HG02623 (cell line): ENCODE results near the gene CACNA1D.
A peak's percentile ranks its signal among the peaks of the same experiment; 100 is the strongest.

Source experiments
- ATAC-seq: cut with Tn5 transposase; IDR thresholded peaks from one replicate; pipeline ENCODE4 v1.9.1; 2021; ENCODE audit warnings: moderate library complexity; ENCODE audit not compliant: unreplicated experiment

Gene CACNA1D

DNA sequence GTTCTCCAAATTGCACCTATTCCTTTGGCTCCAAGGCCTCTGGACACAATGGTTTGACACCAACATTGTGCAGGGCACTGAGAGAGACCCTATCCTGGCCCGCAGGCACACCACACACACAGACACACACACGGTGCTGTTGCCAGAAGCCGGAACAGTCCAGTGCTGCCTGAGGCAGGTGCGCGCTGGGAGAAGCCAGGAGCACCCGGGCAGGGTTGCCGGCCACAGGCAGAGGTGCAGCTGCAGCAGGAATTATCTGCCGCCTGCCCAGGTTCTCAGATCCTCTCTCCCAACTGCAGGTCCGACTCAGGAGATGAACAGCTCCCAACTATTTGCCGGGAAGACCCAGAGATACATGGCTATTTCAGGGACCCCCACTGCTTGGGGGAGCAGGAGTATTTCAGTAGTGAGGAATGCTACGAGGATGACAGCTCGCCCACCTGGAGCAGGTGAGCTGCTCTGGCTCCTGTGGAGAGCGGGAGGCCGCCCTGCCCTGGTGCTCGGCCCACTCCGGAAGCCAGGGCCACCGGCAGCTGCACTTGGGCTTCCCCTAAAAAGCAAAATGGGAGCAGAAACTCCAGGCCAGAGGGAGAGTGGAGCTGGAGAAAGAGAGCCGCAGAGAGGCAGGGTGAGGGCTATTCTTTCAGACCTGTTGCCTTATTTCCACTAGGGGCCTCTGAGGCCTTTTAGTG is 308.9 kb downstream of the CACNA1D start:
- no peak for ATAC-seq

DNA sequence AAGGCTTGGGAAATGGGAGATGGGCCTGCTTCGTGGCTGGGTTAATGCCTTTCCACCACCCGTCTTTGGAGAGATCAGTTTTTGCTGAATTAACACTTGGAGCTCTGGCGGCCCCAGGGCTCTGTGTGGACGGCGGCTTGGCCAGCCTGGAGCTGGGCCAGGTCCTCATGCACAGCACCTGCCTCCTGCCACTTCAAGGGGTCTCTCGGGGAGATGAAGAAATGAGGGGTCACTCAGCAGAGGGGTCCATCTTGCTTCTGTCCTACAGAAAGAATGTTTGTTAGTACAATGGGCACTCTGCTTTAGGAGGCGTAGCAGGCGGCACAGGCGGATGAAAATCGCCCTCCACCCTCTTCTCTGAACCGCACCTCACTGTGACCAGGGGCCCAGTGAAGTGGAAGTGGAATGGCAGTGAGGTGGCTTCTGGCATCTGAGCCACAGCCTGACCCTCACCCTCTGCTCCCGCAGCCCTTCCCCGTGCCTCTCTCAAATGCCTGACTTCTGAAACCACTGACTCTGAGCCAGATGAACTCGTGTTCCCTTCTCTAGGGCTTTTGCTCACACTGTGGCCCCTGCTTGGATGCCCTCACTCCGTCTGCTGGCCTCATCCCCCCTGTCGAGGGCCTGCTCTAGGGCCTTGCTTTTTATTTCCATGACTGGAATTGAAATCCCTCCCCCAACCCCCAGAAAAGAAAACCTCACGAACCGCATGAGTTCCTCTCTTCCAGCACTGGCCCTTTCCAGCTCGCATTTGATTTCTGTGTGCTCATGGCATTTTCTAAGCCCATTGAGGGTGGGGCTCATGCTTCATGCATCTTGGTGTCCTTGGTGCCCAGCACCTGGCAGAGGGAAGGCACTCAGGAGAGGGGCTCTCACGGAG is 309.6 kb downstream of the CACNA1D start:
- no peak for ATAC-seq

- peak; percentile 68 for ATAC-seq
Observed at GRCh38 chr3:53804697-53805462, 310.5 kb downstream of the CACNA1D start.

GRCh38 chr3:53805463-53806159 is 311.2 kb downstream of the CACNA1D start:
- ATAC-seq: no peak

GRCh38 chr3:53806182-53807116 is 312.0 kb downstream of the CACNA1D start:
- no peak for ATAC-seq

DNA sequence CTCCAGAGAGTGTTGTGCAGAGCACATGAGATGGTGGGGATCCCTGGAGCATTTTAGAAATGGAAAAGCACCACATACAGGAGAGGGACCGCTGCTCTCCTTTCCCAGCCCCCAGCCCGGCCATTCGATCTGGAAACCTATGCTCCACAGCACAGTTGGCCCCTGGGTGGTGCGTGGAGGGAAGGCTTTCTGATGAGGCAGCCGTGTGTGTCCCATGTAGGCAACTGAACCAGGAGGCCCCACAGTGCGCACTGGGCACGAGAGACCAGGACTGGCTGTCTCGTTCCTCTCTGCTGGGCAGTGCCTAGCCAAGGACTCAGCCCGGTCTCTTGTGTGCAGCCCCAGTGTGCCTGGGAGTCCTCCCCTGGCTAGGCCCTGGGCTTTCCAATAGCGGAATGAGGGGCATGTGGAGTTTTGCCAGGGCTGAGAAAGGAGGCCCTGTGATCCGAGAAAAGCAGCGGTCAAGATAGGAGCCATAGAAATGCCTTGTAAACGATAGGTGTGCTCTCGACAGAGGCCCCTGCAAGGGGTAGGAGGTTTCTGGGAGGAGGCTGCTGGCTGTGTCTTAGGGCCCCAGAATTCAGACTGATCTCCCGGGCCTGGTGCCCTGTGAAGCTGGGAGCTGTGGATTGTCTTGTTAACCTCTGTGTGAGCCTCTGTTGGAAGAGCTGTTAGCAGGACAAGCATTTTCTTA is 312.9 kb downstream of the CACNA1D start:
- no peak for ATAC-seq

DNA sequence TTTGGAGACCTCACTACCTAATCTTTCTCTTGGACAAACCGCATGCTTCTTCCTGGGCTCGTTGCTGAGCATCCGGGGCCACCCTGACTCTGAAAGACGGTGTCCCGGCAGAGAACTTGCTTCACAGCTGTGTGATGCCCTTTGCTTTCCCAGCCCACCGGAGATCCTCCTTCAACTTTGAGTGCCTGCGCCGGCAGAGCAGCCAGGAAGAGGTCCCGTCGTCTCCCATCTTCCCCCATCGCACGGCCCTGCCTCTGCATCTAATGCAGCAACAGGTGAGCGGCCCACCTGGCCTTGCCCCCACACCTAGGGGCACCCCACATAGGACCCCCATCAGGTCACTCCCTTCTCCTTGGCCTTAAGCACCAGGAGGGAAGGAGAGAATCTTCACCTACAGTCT is 314.1 kb downstream of the CACNA1D start:
- ATAC-seq: no peak

DNA sequence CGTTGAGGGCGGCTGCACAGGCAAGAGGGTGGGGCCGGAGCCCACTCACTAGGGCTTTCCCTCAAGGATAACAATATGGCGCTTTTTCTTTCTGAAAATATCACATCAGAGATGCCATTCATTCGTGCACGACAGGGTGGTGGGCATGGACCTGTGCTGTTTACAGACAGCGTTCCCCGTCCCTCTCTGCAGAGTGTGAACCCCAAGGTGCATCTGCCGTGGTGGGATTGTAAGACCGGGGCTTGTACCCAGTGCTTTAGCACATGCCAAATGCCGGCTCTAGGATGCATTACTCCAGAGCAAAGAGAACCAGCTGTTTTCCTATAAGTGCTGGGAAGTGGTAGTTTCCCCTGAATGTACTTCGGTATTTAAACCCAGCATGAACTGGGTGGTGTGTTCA is 314.9 kb downstream of the CACNA1D start:
- no peak for ATAC-seq

- ATAC-seq: no peak
Observed at GRCh38 chr3:53809764-53810400, 315.5 kb downstream of the CACNA1D start.

DNA sequence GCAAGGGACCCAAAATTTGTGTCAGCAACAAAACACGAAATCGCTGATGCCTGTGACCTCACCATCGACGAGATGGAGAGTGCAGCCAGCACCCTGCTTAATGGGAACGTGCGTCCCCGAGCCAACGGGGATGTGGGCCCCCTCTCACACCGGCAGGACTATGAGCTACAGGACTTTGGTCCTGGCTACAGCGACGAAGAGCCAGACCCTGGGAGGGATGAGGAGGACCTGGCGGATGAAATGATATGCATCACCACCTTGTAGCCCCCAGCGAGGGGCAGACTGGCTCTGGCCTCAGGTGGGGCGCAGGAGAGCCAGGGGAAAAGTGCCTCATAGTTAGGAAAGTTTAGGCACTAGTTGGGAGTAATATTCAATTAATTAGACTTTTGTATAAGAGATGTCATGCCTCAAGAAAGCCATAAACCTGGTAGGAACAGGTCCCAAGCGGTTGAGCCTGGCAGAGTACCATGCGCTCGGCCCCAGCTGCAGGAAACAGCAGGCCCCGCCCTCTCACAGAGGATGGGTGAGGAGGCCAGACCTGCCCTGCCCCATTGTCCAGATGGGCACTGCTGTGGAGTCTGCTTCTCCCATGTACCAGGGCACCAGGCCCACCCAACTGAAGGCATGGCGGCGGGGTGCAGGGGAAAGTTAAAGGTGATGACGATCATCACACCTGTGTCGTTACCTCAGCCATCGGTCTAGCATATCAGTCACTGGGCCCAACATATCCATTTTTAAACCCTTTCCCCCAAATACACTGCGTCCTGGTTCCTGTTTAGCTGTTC is 316.9 kb downstream of the CACNA1D start:
- ATAC-seq: no peak

- no peak for ATAC-seq
Observed at GRCh38 chr3:53812434-53812833, 318.0 kb downstream of the CACNA1D start.

DNA sequence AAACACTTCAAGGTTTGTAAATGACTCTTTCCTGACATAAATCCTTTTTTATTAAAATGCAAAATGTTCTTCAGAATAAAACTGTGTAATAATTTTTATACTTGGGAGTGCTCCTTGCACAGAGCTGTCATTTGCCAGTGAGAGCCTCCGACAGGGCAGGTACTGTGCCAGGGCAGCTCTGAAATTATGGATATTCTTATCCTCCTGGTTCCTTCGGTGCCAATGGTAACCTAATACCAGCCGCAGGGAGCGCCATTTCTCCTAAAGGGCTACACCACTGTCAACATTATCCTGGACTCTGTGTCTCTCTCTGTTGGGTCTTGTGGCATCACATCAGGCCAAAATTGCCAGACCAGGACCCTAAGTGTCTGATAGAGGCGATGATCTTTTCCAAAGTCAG is 318.8 kb downstream of the CACNA1D start:
- ATAC-seq: no peak

DNA sequence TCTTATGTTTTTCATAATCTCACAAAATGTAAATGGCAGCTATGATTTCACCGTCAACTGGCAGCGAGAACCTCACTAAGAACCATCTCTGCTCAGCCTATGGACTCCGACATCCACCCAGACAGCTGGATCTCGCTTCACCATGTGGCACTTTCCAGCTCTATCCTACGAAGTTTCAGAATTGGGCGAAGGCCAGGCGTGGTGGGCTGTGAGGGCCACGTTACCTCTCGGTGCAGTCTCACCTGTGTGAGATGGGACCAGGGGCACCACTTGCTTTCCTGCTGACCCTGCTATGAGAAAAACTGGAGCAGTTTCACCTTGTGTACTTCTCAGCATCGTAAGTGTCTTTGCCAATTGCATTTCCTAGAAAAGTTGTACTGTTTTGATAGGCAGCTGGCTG is 319.5 kb downstream of the CACNA1D start:
- ATAC-seq: no peak

GRCh38 chr3:53815067-53815466 is 320.7 kb downstream of the CACNA1D start:
- ATAC-seq: no peak

- ATAC-seq: no peak
Observed at GRCh38 chr3:53815651-53816050, 321.2 kb downstream of the CACNA1D start.

DNA sequence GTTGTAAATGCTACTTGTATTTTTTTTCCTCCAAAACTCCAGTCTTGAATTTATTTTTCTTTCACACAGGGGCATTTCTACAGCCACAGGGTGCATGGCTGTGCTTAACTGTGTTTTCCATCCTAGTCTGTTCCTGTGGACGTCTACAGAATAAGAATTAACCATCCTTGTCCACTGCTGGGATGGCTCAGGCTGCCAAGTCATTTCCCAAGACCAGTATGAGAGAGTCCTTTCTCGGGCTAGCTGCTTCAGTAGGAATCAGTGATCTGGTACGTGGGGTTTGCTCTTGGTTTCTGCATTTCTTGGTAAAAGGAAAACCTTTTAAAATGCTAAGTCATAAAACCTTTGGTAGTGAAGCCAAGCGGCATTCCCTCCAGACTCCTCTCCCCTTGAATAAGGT is 322.0 kb downstream of the CACNA1D start:
- no peak for ATAC-seq

- no peak for ATAC-seq
Observed at GRCh38 chr3:53817211-53817610, 322.8 kb downstream of the CACNA1D start.

- no peak for ATAC-seq
Observed at GRCh38 chr3:53817809-53818208, 323.4 kb downstream of the CACNA1D start.
